MM.1S (cell line): ENCODE data around the gene PROKR1.

Experiments used
- DNase-seq: peaks from one replicate; pipeline ENCODE4 v3.0.0-alpha.2; 2015
- H2AFZ ChIP-seq: fragments of 300-600 bp; sonication (generic); 2 replicates; pipeline ENCODE4 v1.6.0; 2016; ENCODE audit warnings: antibody characterized with exemption, low read length
- H3F3A ChIP-seq: fragments of 300-600 bp; sonication (generic); 2 replicates; pipeline ENCODE4 v1.6.1; 2016; ENCODE audit warnings: mild to moderate bottlenecking, antibody characterized with exemption, low read length, moderate library complexity, mixed read lengths; ENCODE audit not compliant: insufficient read depth
- H3K27ac ChIP-seq: fragments of 300-600 bp; sonication (generic); 2 replicates; pipeline ENCODE4 v1.5.1; 2016; ENCODE audit warnings: mild to moderate bottlenecking, low read length
- H3K27me3 ChIP-seq: fragments of 300-600 bp; sonication (generic); replicated peaks from 2 replicates; pipeline ENCODE4 v1.6.0; 2016; ENCODE audit warnings: low read length; ENCODE audit not compliant: insufficient read depth
- H3K36me3 ChIP-seq: fragments of 300-600 bp; sonication (generic); replicated peaks from 2 replicates; pipeline ENCODE4 v1.6.1; 2016; ENCODE audit warnings: mild to moderate bottlenecking, low read length, mixed read lengths; ENCODE audit not compliant: insufficient read depth
- H3K4me1 ChIP-seq: fragments of 300-600 bp; sonication (generic); 2 replicates; pipeline ENCODE4 v1.6.1; 2016; ENCODE audit warnings: low read length, mixed read lengths
- H3K4me2 ChIP-seq: fragments of 300-600 bp; sonication (generic); 2 replicates; pipeline ENCODE4 v1.6.0; 2016; ENCODE audit warnings: low read depth, low read length
- H3K4me3 ChIP-seq: fragments of 300-600 bp; sonication (generic); 2 replicates; pipeline ENCODE4 v1.5.1; 2016; ENCODE audit warnings: low read length, mixed read lengths
- H3K79me2 ChIP-seq: fragments of 300-600 bp; sonication (generic); 2 replicates; pipeline ENCODE4 v1.6.1; 2016; ENCODE audit warnings: mixed run types, low read length, mixed read lengths
- H3K9ac ChIP-seq: fragments of 300-600 bp; sonication (generic); 2 replicates; pipeline ENCODE4 v1.6.1; 2016; ENCODE audit warnings: low read length, mixed read lengths
- H3K9me2 ChIP-seq: fragments of 300-600 bp; sonication (generic); replicated peaks from 2 replicates; pipeline ENCODE4 v1.6.1; 2016; ENCODE audit warnings: mild to moderate bottlenecking, low read length, mixed read lengths; ENCODE audit not compliant: insufficient read depth
- H3K9me3 ChIP-seq: fragments of 300-600 bp; sonication (generic); replicated peaks from 2 replicates; pipeline ENCODE4 v1.6.1; 2016; ENCODE audit warnings: mild to moderate bottlenecking, low read length, mixed read lengths; ENCODE audit not compliant: insufficient read depth
- H4K20me1 ChIP-seq: fragments of 300-600 bp; sonication (generic); 2 replicates; pipeline ENCODE4 v1.6.1; 2016; ENCODE audit warnings: mild to moderate bottlenecking, low read length, moderate library complexity, mixed read lengths; ENCODE audit not compliant: insufficient read depth
- CTCF ChIP-seq: fragments of 300-600 bp; sonication (generic); IDR thresholded peaks from 2 replicates; pipeline ENCODE4 v1.5.1; 2016; ENCODE audit warnings: antibody characterized with exemption, low read length, mixed read lengths
- EZH2 ChIP-seq: fragments of 300-600 bp; sonication (generic); optimal IDR thresholded peaks from 2 replicates; pipeline ENCODE3; 2017; ENCODE audit warnings: low read depth, mild to moderate bottlenecking, antibody characterized with exemption, low read length, mixed read lengths
- EZH2phosphoT487 ChIP-seq: fragments of 300-600 bp; sonication (generic); IDR thresholded peaks from 2 replicates; pipeline ENCODE4 v1.6.1; 2018; ENCODE audit warnings: antibody characterized with exemption, low read length

PROKR1 gene

GRCh38 chr2:68643874-68644485, 601 bp downstream of the PROKR1 start:
- Histone ChIP-seq H3K4me2 (peak overlapping the region; percentile 64; the same call in 1 of the 2 replicates), H3K36me3 (no peaks in the 10 kb centered on the region)

GRCh38 chr2:68645523-68645922, 2.1 kb downstream of the PROKR1 start:
- Histone ChIP-seq H3K27me3 (peaks cover 9% of the 10 kb centered on the region; the same call in 1 of the 2 replicates), H3K9me2 (no peaks in the 10 kb centered on the region), H3K4me1 (no peaks in the 10 kb centered on the region), H4K20me1 (no peaks in the 10 kb centered on the region), H3K36me3 (no peaks in the 10 kb centered on the region), H3K27ac (no peak overlapping the region), H3K9ac (no peak overlapping the region), H3K4me3 (no peak overlapping the region), H3K79me2 (no peaks in the 10 kb centered on the region), H3K4me2 (no peak overlapping the region), H3K9me3 (no peaks in the 10 kb centered on the region), H3F3A (no peaks in the 10 kb centered on the region), H2AFZ (no peak overlapping the region)
- DNase-seq = no peak
- TF ChIP-seq CTCF = no peak
- no peak for TF ChIP-seq EZH2
- no peak for TF ChIP-seq EZH2phosphoT487

More at GRCh38 chr2:68643874-68644485, 601 bp downstream of the PROKR1 start:
- H3K9me3 ChIP-seq = no peaks in the 10 kb centered on the region
- no peak overlapping the region for H3K9ac ChIP-seq
- no peak overlapping the region for H3K27ac ChIP-seq
- H3K4me1 ChIP-seq = no peaks in the 10 kb centered on the region
- peaks cover 9% of the 10 kb centered on the region; the same call in 1 of the 2 replicates for H3K27me3 ChIP-seq
- no peaks in the 10 kb centered on the region for H3K79me2 ChIP-seq
- no peaks in the 10 kb centered on the region for H3F3A ChIP-seq
- no peaks in the 10 kb centered on the region for H4K20me1 ChIP-seq
- peak overlapping the region; percentile 25; the same call in 1 of the 2 replicates for H2AFZ ChIP-seq
- H3K9me2 ChIP-seq = no peaks in the 10 kb centered on the region
- no peak for TF ChIP-seq EZH2
- no peak for TF ChIP-seq CTCF
- no peak for TF ChIP-seq EZH2phosphoT487
- peak overlapping the region; percentile 48; the same call in 1 of the 2 replicates for H3K4me3 ChIP-seq
- DNase-seq = no peak

- no peaks in the 10 kb centered on the region for H3F3A ChIP-seq
- no peak overlapping the region for H3K4me2 ChIP-seq
- peaks cover 9% of the 10 kb centered on the region; the same call in 1 of the 2 replicates for H3K27me3 ChIP-seq
Measured at GRCh38 chr2:68646303-68646702, 2.9 kb downstream of the PROKR1 start.

More at GRCh38 chr2:68646303-68646702, 2.9 kb downstream of the PROKR1 start:
- Histone ChIP-seq H3K9me2 (no peaks in the 10 kb centered on the region), H3K9ac (no peak overlapping the region), H4K20me1 (no peaks in the 10 kb centered on the region), H3K4me3 (no peak overlapping the region), H3K79me2 (no peaks in the 10 kb centered on the region), H3K4me1 (no peaks in the 10 kb centered on the region), H3K9me3 (no peaks in the 10 kb centered on the region), H3K27ac (no peak overlapping the region), H3K36me3 (no peaks in the 10 kb centered on the region), H2AFZ (no peak overlapping the region)
- TF ChIP-seq EZH2phosphoT487 (no peak), EZH2 (no peak), CTCF (no peak)
- DNase-seq = no peak
